Spleen (tissue), 11 donors: Measurements from ENCODE around the gene PDGFA. TPM values are rescaled to one million over a fixed set of nuclear protein-coding genes. Genes with fewer than 3 reads are reported as not detected.

ENCODE experiments used
- DNase-seq: peaks from one replicate; pipeline ENCODE4 v3.0.0-alpha.2; 2020
- H3K27ac ChIP-seq, 8 donors: fragments of 200-600 bp; sonication (generic) in 7 of 8; 1 replicate in 4 of 8; 2 replicates in 4 of 8; pipeline versions ENCODE4 v1.5.0 to v1.8.0; 2016 to 2021; ENCODE audit warnings: inconsistent platforms in 4 of 8, mild to moderate bottlenecking in 4 of 8, moderate library complexity in 1 of 8
- H3K27me3 ChIP-seq, 7 donors: fragments of 200-600 bp; sonication (generic) in 6 of 7; replicated peaks in 1 of 7; 1 replicate in 4 of 7; 2 replicates in 3 of 7; pipeline versions ENCODE4 v1.5.0 to v1.8.0; 2016 to 2021; ENCODE audit warnings: inconsistent platforms in 3 of 7, mild to moderate bottlenecking in 1 of 7
- H3K36me3 ChIP-seq, 6 donors: fragments of 200-600 bp; sonication (generic) in 5 of 6; 1 replicate in 4 of 6; 2 replicates in 2 of 6; pipeline versions ENCODE4 v1.5.0 to v1.8.0; 2016 to 2021; ENCODE audit warnings: inconsistent platforms in 2 of 6
- H3K4me1 ChIP-seq, 6 donors: fragments of 200-600 bp; sonication (generic) in 5 of 6; 1 replicate in 3 of 6; 2 replicates in 3 of 6; pipeline versions ENCODE4 v1.5.0 to v1.8.0; 2016 to 2021; ENCODE audit warnings: inconsistent platforms in 3 of 6
- H3K4me3 ChIP-seq, 8 donors: fragments of 200-600 bp; sonication (generic) in 7 of 8; 1 replicate in 4 of 8; 2 replicates in 4 of 8; pipeline versions ENCODE4 v1.5.0 to v1.8.0; 2016 to 2021; ENCODE audit warnings: inconsistent platforms in 4 of 8, mild to moderate bottlenecking in 4 of 8, moderate library complexity in 2 of 8
- H3K9me3 ChIP-seq, 8 donors: fragments of 200-600 bp; sonication (generic) in 7 of 8; 1 replicate in 4 of 8; 2 replicates in 4 of 8; pipeline versions ENCODE4 v1.5.0 to v1.8.0; 2016 to 2021; ENCODE audit warnings: inconsistent platforms in 4 of 8
- CTCF ChIP-seq, 11 experiments: fragments of 200-600 bp in 7 of 11; fragments of 450-650 bp in 4 of 11; sonication (generic) in 4 of 11; IDR thresholded peaks in 8 of 11; conservative IDR thresholded peaks in 3 of 11; 1 replicate in 7 of 11; 2 replicates in 4 of 11; pipeline versions ENCODE4 v1.4.0 to v1.8.0; 2016 to 2021; ENCODE audit warnings: antibody characterized with exemption in 11 of 11, inconsistent platforms in 4 of 11, mild to moderate bottlenecking in 1 of 11
- POLR2A ChIP-seq, 3 donors: fragments of 450-650 bp; IDR thresholded peaks; one replicate each; pipeline ENCODE4 v1.5.1; 2017; ENCODE audit warnings: antibody characterized with exemption in 3 of 3, mild to moderate bottlenecking in 1 of 3
- POLR2AphosphoS5 ChIP-seq, 3 donors: sonication (generic); formaldehyde crosslinking; IDR thresholded peaks; one replicate each; pipeline ENCODE4 v1.5.1; 2017; ENCODE audit warnings: antibody characterized with exemption in 3 of 3
- WGBS, 5 donors: extraction: QIAGEN DNeasy Blood & Tissue Kit in 3 of 5; methylation state at CpG; one replicate each; pipeline versions ENCODE4 v1.1.5 to v1.1.7; 2013 to 2018; 5-methylcytosine and 5-hydroxymethylcytosine counted together
- intact Hi-C: fragments of 100-400 bp; cut with DNase I; formaldehyde crosslinking; loops from one replicate; pipeline ENCODE4 v1.15.0; 2023; ENCODE audit warnings: low total_unique reads
- polyA plus RNA-seq, 3 donors: library from polyadenylated mRNA; stranded (reverse); fragments of 200-250 nt; gene quantifications; one replicate each; pipeline ENCODE4 v1.2.1, GENCODE V29; 2013
- total RNA-seq, 7 donors: library from RNA; depleted of rRNA in 3 of 7; stranded (reverse); fragments of >200 nt in 3 of 7; fragmentation: NEBNext Ultra II Directional in 4 of 7; extraction: Animal tissue kit (Norgen Biotek cat#: 25700) in 4 of 7; gene quantifications; one replicate each; pipeline versions ENCODE4 v1.1.0 to v1.2.1, GENCODE V29; 2016 to 2021
- donor health status: healthy with polysubstance abuse.
- donor health status: DM: no; HTN: no; CAD: no; lungs with moderate emphysema.
- donor health status: DM: no; HTN: no; CAD: no.
- donor health status: Bipolar disorder and iron deficiency.
- donor health status: healthy.
- donor health status: DM: no; HTN: no; CAD: no.
- donor health status: DM: yes; HTN: yes; CAD: no.

The PDGFA gene
- total and polyA plus RNA-seq, 10 donors, result 6.1 to 49.5 (median 19.9) TPM

DNA sequence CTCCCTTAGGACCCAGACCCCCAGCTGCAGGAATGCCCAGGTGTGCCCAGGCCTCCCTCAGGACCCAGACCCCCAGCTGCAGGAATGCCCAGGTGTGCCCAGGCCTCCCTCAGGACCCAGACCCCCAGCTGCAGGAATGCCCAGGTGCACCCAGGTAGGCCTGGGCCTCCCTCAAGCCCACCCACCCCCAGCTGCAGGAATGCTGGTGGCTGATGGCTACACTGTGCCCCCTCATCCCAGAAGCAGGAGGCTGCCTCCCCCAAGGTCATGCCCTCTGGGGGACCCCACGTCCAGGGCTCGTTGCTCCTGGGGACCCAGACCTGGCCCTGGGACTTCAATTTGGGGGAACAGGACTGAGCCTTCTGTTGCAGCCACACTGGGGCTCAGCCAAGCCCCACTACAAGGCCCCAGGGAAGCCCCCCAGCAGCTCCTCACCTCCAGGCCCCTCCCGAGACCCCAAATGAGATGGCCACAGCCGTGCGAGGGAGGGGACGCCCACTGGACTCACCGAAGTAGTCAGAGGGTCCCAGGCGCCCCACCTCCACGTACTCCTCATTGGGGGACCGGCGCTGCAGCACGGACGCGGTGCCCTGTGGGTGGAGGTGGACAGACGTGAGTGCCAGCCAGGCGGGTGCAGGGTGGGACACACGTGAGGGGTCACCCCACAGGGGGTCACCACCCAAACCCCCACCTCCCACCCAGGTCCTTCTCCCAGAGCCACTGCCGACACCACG lies 31.4 kb upstream of the PDGFA start:
- Histone ChIP-seq H3K4me1 (peaks cover 0 to 5% (median 2%) of the 10 kb centered on the region in 6 donors), H3K9me3 (no peaks in the 10 kb centered on the region), H3K27ac (no peak overlapping the region), H3K36me3 (peaks cover 0 to 27% (median 5%) of the 10 kb centered on the region in 6 donors), H3K27me3 (no peaks in the 10 kb centered on the region), H3K4me3 (no peak overlapping the region)
- TF ChIP-seq CTCF (IDR thresholded peaks at IDR 0.05 in 8 of 11, conservative IDR thresholded peaks at IDR 0.05 in 3 of 11) (no peak), POLR2A (IDR thresholded peaks at IDR 0.05) (no peak), POLR2AphosphoS5 (IDR thresholded peaks at IDR 0.05) (no peak)
- DNase-seq, result no peak
- intact Hi-C loops, result no loop called here
- 94 to 98% (median 95%) methylated on average over 8 to 19 of the region's 19 CpGs for WGBS, 5 donors

DNA sequence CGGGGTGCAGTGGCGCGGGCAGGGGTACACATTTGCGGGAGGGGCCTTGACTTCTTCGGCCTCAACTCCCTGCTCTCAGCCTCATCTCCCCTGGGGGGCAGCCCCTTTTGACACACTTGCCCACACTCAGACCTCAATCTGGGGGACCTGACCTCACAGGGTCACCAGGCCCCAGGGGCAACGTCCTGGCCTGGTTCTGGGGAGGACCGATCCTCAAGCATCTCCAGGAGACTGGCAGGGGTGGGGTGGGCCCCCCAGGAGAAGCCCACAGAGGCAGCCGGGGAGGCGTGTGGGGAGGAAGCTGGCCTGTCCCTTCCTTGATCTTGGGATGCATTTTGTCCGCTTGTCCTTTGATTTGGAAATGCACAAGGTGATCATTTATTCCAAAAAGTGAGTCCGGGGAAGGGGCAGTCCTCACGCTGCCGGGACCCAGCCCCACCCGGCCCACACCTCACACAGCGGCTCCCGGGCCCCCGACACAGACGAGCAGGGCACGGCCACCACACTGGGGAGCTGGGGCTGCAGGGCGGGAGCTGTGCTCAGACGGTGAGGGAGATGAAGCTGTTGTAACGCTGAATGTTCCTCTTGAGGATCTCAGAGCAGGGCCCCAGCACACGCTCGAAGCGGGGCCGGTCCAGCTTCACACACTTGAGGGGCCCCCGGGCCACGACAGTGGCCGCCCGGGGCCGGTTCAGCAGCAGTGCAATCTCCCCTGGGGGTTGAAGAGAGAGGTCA lies 30.4 kb upstream of the PDGFA start:
- Histone ChIP-seq H3K9me3 (peaks cover 0 to 7% (median 0%) of the 10 kb centered on the region in 8 donors), H3K27me3 (no peaks in the 10 kb centered on the region), H3K27ac (no peak overlapping the region), H3K4me3 (no peak overlapping the region), H3K36me3 (peaks cover 0 to 24% (median 5%) of the 10 kb centered on the region in 6 donors), H3K4me1 (peaks cover 0 to 5% (median 2%) of the 10 kb centered on the region in 6 donors)
- intact Hi-C loops, result no loop called here
- no peak for DNase-seq
- TF ChIP-seq POLR2AphosphoS5 (IDR thresholded peaks at IDR 0.05), result no peak
- TF ChIP-seq POLR2A (IDR thresholded peaks at IDR 0.05), result no peak
- WGBS, 5 donors, result 92 to 98% (median 96%) methylated on average over 30 to 31 of the region's 31 CpGs

- intact Hi-C loops, result no loop called here
- no peak for DNase-seq
- TF ChIP-seq POLR2A (IDR thresholded peaks at IDR 0.05) (no peak), POLR2AphosphoS5 (IDR thresholded peaks at IDR 0.05) (no peak), CTCF (IDR thresholded peaks at IDR 0.05 in 8 of 11, conservative IDR thresholded peaks at IDR 0.05 in 3 of 11) (no peak)
Measured at GRCh38 chr7:549066-549890, 29.6 kb upstream of the PDGFA start.

DNA sequence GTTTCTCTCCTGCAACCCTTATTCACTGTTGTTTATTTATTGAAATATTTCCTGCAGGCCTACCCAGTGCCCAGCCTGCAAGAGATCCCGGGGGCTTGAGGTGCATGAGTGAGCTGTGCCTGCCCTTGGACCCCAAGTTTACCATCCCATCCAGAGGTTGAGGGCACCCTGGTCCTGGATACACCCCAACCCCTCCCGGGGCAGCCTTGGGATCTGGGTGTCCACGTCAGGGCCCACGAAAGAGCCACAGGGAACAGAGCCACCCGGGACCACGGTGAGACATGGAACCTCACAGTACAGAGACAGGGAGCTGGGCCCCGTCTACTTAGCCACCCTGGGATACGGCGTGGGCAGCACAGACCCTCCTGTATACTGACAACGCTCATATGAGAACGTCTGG lies 28.8 kb upstream of the PDGFA start:
- DNase-seq, result no peak
- no peaks in the 10 kb centered on the region for H3K27me3 ChIP-seq
- no peak overlapping the region for H3K4me3 ChIP-seq
- H3K4me1 ChIP-seq, result peaks cover 0 to 7% (median 2%) of the 10 kb centered on the region in 6 donors
- intact Hi-C loops, result no loop called here
- no peak overlapping the region for H3K27ac ChIP-seq
- TF ChIP-seq POLR2A (IDR thresholded peaks at IDR 0.05) (no peak), CTCF (IDR thresholded peaks at IDR 0.05 in 8 of 11, conservative IDR thresholded peaks at IDR 0.05 in 3 of 11) (no peak)
- 90 to 96% (median 93%) methylated on average over 10 to 11 of the region's 11 CpGs for WGBS, 5 donors
- peaks cover 0 to 7% (median 0%) of the 10 kb centered on the region in 8 donors for H3K9me3 ChIP-seq
- peaks cover 0 to 17% (median 3%) of the 10 kb centered on the region in 6 donors for H3K36me3 ChIP-seq

More at GRCh38 chr7:549066-549890, 29.6 kb upstream of the PDGFA start:
- H3K27me3 ChIP-seq, result no peaks in the 10 kb centered on the region
- WGBS, 5 donors, result 83 to 90% (median 85%) methylated on average over 36 to 43 of the region's 43 CpGs
- H3K27ac ChIP-seq, result no peak overlapping the region
- H3K9me3 ChIP-seq, result peaks cover 0 to 7% (median 0%) of the 10 kb centered on the region in 8 donors
- H3K36me3 ChIP-seq, result peaks cover 0 to 24% (median 5%) of the 10 kb centered on the region in 6 donors
- no peak overlapping the region for H3K4me3 ChIP-seq
- peaks cover 0 to 5% (median 2%) of the 10 kb centered on the region in 6 donors for H3K4me1 ChIP-seq
